GM12878 (cell line): ENCODE data around the gene MPZL1. TPM values are rescaled to one million over a fixed set of nuclear protein-coding genes. Genes with fewer than 3 reads are reported as not detected.

Experiments
- ATAC-seq: fragments of 200-7000 bp; cut with Tn5 transposase; 3 replicates; pipeline ENCODE4 v1.9.1; 2020; ENCODE audit warnings: mild to moderate bottlenecking, moderate library complexity
- BruUV-seq: library from RNA; stranded (reverse); fragments of 400-500 nt; replicated peaks from 2 replicates; lab custom pipeline; 2021; lab: Mats Ljungman, UMichigan
- CTCF ChIA-PET: fragments of 300-600 bp; sonication (Branson Sonifier 250); formaldehyde crosslinking; extraction: SDS; loops from one replicate; lab custom pipeline; 2021; ENCODE audit warnings: inconsistent platforms; lab: Yijun Ruan, JAX
- POLR2A ChIA-PET: fragments of 350-600 bp; formaldehyde crosslinking; extraction: SDS; loops from one replicate; lab custom pipeline; 2021; ENCODE audit warnings: inconsistent platforms; lab: Charles Lee
- RAD21 ChIA-PET: fragments of 300-600 bp; sonication (Branson Sonifier 250); formaldehyde crosslinking; loops from one replicate; lab custom pipeline; 2023; ENCODE audit warnings: antibody characterized with exemption; ENCODE audit not compliant: unreplicated experiment; lab: Charles Lee
- SMC1A ChIA-PET: fragments of 300-600 bp; sonication (Branson Sonifier 250); formaldehyde crosslinking; loops from one replicate; lab custom pipeline; 2023; ENCODE audit not compliant: unreplicated experiment, uncharacterized antibody; lab: Charles Lee
- DNase-seq: peaks from one replicate; pipeline ENCODE4 v3.0.0-alpha.2; 2011; ENCODE audit warnings: low read depth, low spot score
- FAIRE-seq: peaks from 3 replicates; lab custom pipeline; 2011; peaks lifted over from hg19 to GRCh38; lab: Jason Lieb, UNC
- H2AFZ ChIP-seq: 2 replicates; pipeline ENCODE4 v1.6.0; 2011; ENCODE audit warnings: low read depth, low read length, control low read depth; ENCODE audit not compliant: control insufficient read depth
- H3K27ac ChIP-seq: 2 replicates; pipeline ENCODE4 v1.5.1; 2011; ENCODE audit warnings: control low read depth; ENCODE audit not compliant: control insufficient read depth, insufficient read depth
- H3K27me3 ChIP-seq, 2 experiments: replicated peaks in 1 of 2; 2 replicates each; pipeline versions ENCODE4 v1.6.0 to v1.6.1; 2011; ENCODE audit warnings: low read length in 1 of 2; ENCODE audit not compliant: control insufficient read depth in 2 of 2, insufficient read depth in 2 of 2
- H3K36me3 ChIP-seq, 2 experiments: 2 replicates each; pipeline ENCODE4 v1.5.1; 2011; ENCODE audit warnings: low read length in 1 of 2; ENCODE audit not compliant: control insufficient read depth in 2 of 2, insufficient read depth in 2 of 2
- H3K4me1 ChIP-seq: 2 replicates; pipeline ENCODE4 v1.6.1; 2011; ENCODE audit warnings: mild to moderate bottlenecking, low read length, moderate library complexity, mixed read lengths; ENCODE audit not compliant: control insufficient read depth, insufficient read depth
- H3K4me2 ChIP-seq: 2 replicates; pipeline ENCODE4 v1.6.0; 2011; ENCODE audit warnings: control low read depth; ENCODE audit not compliant: control insufficient read depth, insufficient read depth
- H3K4me3 ChIP-seq: fragments of 200-600 bp; sonication (generic); 2 replicates; pipeline ENCODE4 v1.5.1; 2016
- H3K79me2 ChIP-seq: 2 replicates; pipeline ENCODE4 v1.6.0; 2011; ENCODE audit warnings: low read length; ENCODE audit not compliant: control insufficient read depth, insufficient read depth
- H3K9ac ChIP-seq: 2 replicates; pipeline ENCODE4 v1.8.0; 2011; ENCODE audit warnings: low read length, control low read depth, mixed read lengths; ENCODE audit not compliant: control insufficient read depth, insufficient read depth
- H3K9me3 ChIP-seq: replicated peaks from 3 replicates; pipeline ENCODE4 v1.5.1; 2011; ENCODE audit warnings: mild to moderate bottlenecking, low read length; ENCODE audit not compliant: control insufficient read depth, insufficient read depth
- H4K20me1 ChIP-seq: 2 replicates; pipeline ENCODE4 v1.6.0; 2011; ENCODE audit not compliant: control insufficient read depth, insufficient read depth
- BRCA1 ChIP-seq: IDR thresholded peaks from 2 replicates; pipeline ENCODE4 v1.6.1; 2011; ENCODE audit warnings: low read depth, low read length, improper control_type of control experiment
- CHD2 ChIP-seq: IDR thresholded peaks from 2 replicates; pipeline ENCODE4 v1.6.1; 2011; ENCODE audit warnings: low read depth, low read length, improper control_type of control experiment, borderline replicate concordance
- CHD4 ChIP-seq: fragments of 200-600 bp; sonication (generic); IDR thresholded peaks from 2 replicates; pipeline ENCODE4 v1.6.1; 2016; ENCODE audit warnings: mild to moderate bottlenecking
- E2F8 ChIP-seq: fragments of 450-650 bp; IDR thresholded peaks from 2 replicates; pipeline ENCODE4 v1.6.1; 2018; ENCODE audit warnings: mild to moderate bottlenecking, low read depth, moderate library complexity; ENCODE audit not compliant: partially characterized antibody
- EGR1 ChIP-seq, 2 experiments: IDR thresholded peaks; 1 replicate in 1 of 2; 2 replicates in 1 of 2; pipeline ENCODE4 v1.6.1; 2011 to 2012; ENCODE audit warnings: low read depth in 2 of 2, low read length in 2 of 2, borderline replicate concordance in 1 of 2, mild to moderate bottlenecking in 1 of 2, moderate library complexity in 1 of 2
- HCFC1 ChIP-seq: fragments of 150-350 bp; IDR thresholded peaks from 2 replicates; pipeline ENCODE4 v1.6.1; 2014; ENCODE audit warnings: low read length
- KDM1A ChIP-seq: fragments of 200-600 bp; sonication (generic); IDR thresholded peaks from 2 replicates; pipeline ENCODE4 v1.6.1; 2016; ENCODE audit warnings: borderline replicate concordance
- RELB ChIP-seq: fragments of 450-650 bp; IDR thresholded peaks from 2 replicates; pipeline ENCODE4 v1.6.1; 2017; ENCODE audit warnings: low read depth, mild to moderate bottlenecking, moderate library complexity
- TCF3 ChIP-seq: IDR thresholded peaks from 2 replicates; pipeline ENCODE4 v1.6.1; 2012; ENCODE audit warnings: low read depth, mild to moderate bottlenecking, low read length, borderline replicate concordance; ENCODE audit not compliant: insufficient read depth
- TCF7 ChIP-seq: IDR thresholded peaks from 2 replicates; pipeline ENCODE4 v1.6.1; 2014; ENCODE audit warnings: antibody characterized with exemption, borderline replicate concordance
- WGBS: methylation state at CpG from one replicate; pipeline ENCODE4 v1.1.6; 2016; ENCODE audit warnings: low lambda C conversion rate; ENCODE audit not compliant: insufficient replicate concordance, insufficient coverage; ENCODE audit errors: missing lambda C conversion rate; 5-methylcytosine and 5-hydroxymethylcytosine counted together
- in situ Hi-C: fragments of 300-500 bp; cut with MboI; formaldehyde crosslinking; loops from 9 replicates; pipeline ENCODE4 v1.14.3; 2018; ENCODE audit warnings: mixed read lengths
- intact Hi-C: fragments of 100-400 bp; cut with micrococcal nuclease; formaldehyde crosslinking; loops from one replicate; pipeline ENCODE4 v1.14.2; 2022; ENCODE audit not compliant: unreplicated experiment
- polyA plus RNA-seq, 11 experiments: library from polyadenylated mRNA; depleted of rRNA in 4 of 11; unstranded in 6 of 11; stranded (reverse) in 5 of 11; fragments of >200 nt; fragmentation: Nextera tagmentation in 4 of 11; fragmentation: Illumina TruSeq in 1 of 11; extraction: Ambion mirVana in 4 of 11; extraction: Trizol in 1 of 11; gene quantifications; 1 replicate in 1 of 11; 2 replicates in 10 of 11; pipeline versions ENCODE4 v1.2.1 to v1.2.3, GENCODE V29; 2011 to 2016; ENCODE audit warnings: inconsistent platforms in 2 of 11, missing spikeins in 2 of 11, low read depth in 1 of 11
- total RNA-seq, 4 experiments: library from RNA; depleted of rRNA in 3 of 4; stranded (reverse); fragments of >200 nt in 3 of 4; fragmentation: Illumina TruSeq in 1 of 4; extraction: Trizol in 1 of 4; gene quantifications; 2 replicates each; pipeline versions ENCODE4 v1.2.1 to v1.2.3, GENCODE V29; 2013 to 2021

Gene MPZL1
- total and polyA plus RNA-seq, 10 of the 15 experiments (the other 5 are each of a cell fraction or from before 2014, with no cell fraction given) = 9.8 to 60.9 (median 45.9) TPM

- no peak for TF ChIP-seq RELB
- no peak for TF ChIP-seq EGR1 (IDR thresholded peaks at IDR 0.05; ENCODE audit: borderline replicate concordance in 1 of 2, low read depth in 2 of 2, low read length in 2 of 2)
- no peak for TF ChIP-seq E2F8
- no peak for TF ChIP-seq CHD4
- TF ChIP-seq BRCA1 = no peak
Measured at GRCh38 chr1:167755654-167756053, 33.9 kb downstream of the MPZL1 start (continued).

- ChIA-PET POLR2A (no interaction called here), SMC1A (interaction anchor here (0.9 to 1.2 kb wide), 2 partner anchors 13 to 125 kb away, joined by 3 read pairs; no protein-coding TSS in a partner anchor), RAD21 (interaction anchor here (0.5 to 0.9 kb wide), 2 partner anchors 40 to 435 kb away, joined by 3 to 4 read pairs; no protein-coding TSS in a partner anchor)
- in situ Hi-C loops = no loop called here
- Histone ChIP-seq H3K27me3 (no peaks in the 10 kb centered on the region), H3K9ac (no peak overlapping the region), H3K27ac (no peak overlapping the region), H2AFZ (no peak overlapping the region), H3K36me3 (no peaks in the 10 kb centered on the region; a peak in 1 of 4 replicates), H3K4me2 (no peak overlapping the region), H3K79me2 (peaks cover 39% of the 10 kb centered on the region), H3K4me3 (no peak overlapping the region), H3K4me1 (peaks cover 7% of the 10 kb centered on the region; the same call in 1 of the 2 replicates)
- intact Hi-C loops = no loop called here
- TF ChIP-seq HCFC1 (no peak), KDM1A (no peak), TCF7 (no peak), CHD2 (no peak), TCF3 (no peak)
- TF ChIP-seq, all 136 proteins: peak for 0
- DNase-seq (no peak), FAIRE-seq (no peak), ATAC-seq (no peak)
- Histone ChIP-seq H3K9me3 (no peaks in the 10 kb centered on the region), H4K20me1 (no peaks in the 10 kb centered on the region)
- CTCF ChIA-PET = interaction anchor here (0.6 to 1.6 kb wide), 2 partner anchors 15 to 201 kb away, joined by 3 to 5 read pairs; no protein-coding TSS in a partner anchor
- WGBS = 65% methylated on average over 7 of the region's 7 CpGs
- BruUV-seq = no TSS peak
Measured at GRCh38 chr1:167756730-167757405, 35.1 kb downstream of the MPZL1 start.
